Neural cell (in vitro differentiated cells): ENCODE data around the gene EHBP1. TPM values are rescaled to one million over a fixed set of nuclear protein-coding genes. Genes with fewer than 3 reads are reported as not detected.

Experiments
- H2AFZ ChIP-seq: fragments of 200-600, 300-800 bp; sonication (generic), shearing (Covaris generic); 2 replicates; pipeline ENCODE4 v1.6.0; 2014; ENCODE audit warnings: low read depth, mild to moderate bottlenecking, antibody characterized with exemption, low read length, moderate library complexity
- H3F3A ChIP-seq: fragments of 200-600 bp; shearing (Covaris generic); 2 replicates; pipeline ENCODE4 v1.6.1; 2016; ENCODE audit warnings: mild to moderate bottlenecking, moderate library complexity, mixed read lengths, antibody characterized with exemption, low read length; ENCODE audit not compliant: insufficient read depth, poor library complexity, severe bottlenecking
- H3K27ac ChIP-seq: fragments of 200-600, 300-800 bp; sonication (generic), shearing (Covaris generic); 2 replicates; pipeline ENCODE4 v1.5.1; 2014; ENCODE audit warnings: mild to moderate bottlenecking, low read length, moderate library complexity
- H3K27me3 ChIP-seq: fragments of 300-800, 200-600 bp; sonication (generic), shearing (Covaris generic); 2 replicates; pipeline ENCODE4 v1.6.0; 2014; ENCODE audit warnings: mild to moderate bottlenecking, low read depth, low read length, moderate library complexity; ENCODE audit not compliant: insufficient read depth
- H3K36me3 ChIP-seq: fragments of 300-800, 200-600 bp; sonication (generic), shearing (Covaris generic); 2 replicates; pipeline ENCODE4 v1.5.1; 2014; ENCODE audit warnings: mild to moderate bottlenecking, antibody characterized with exemption, low read length, moderate library complexity; ENCODE audit not compliant: insufficient read depth
- H3K4me2 ChIP-seq: fragments of 300-800, 200-600 bp; sonication (generic), shearing (Covaris generic); 2 replicates; pipeline ENCODE4 v1.6.0; 2014; ENCODE audit warnings: mild to moderate bottlenecking, low read length
- H3K4me3 ChIP-seq: fragments of 300-800, 200-600 bp; sonication (generic), shearing (Covaris generic); 2 replicates; pipeline ENCODE4 v1.5.1; 2014; ENCODE audit warnings: mild to moderate bottlenecking, low read length, moderate library complexity
- H3K79me2 ChIP-seq: fragments of 200-600 bp; shearing (Covaris generic); replicated peaks from 2 replicates; pipeline ENCODE4 v1.6.0; 2014; ENCODE audit warnings: mild to moderate bottlenecking, low read length, moderate library complexity; ENCODE audit not compliant: insufficient read depth
- H3K9ac ChIP-seq: fragments of 300-800, 200-600 bp; sonication (generic), shearing (Covaris generic); 2 replicates; pipeline ENCODE4 v1.6.1; 2016; ENCODE audit warnings: mild to moderate bottlenecking, low read length, mixed read lengths
- H3K9me2 ChIP-seq: fragments of 200-600 bp; shearing (Covaris generic); 2 replicates; pipeline ENCODE4 v1.6.1; 2016; ENCODE audit warnings: mild to moderate bottlenecking, low read length, mixed read lengths; ENCODE audit not compliant: insufficient read depth
- H3K9me3 ChIP-seq: fragments of 200-600, 300-800 bp; sonication (generic), shearing (Covaris generic); 2 replicates; pipeline ENCODE4 v1.6.1; 2016; ENCODE audit warnings: mild to moderate bottlenecking, mixed run types, low read length, moderate library complexity, mixed read lengths
- H4K20me1 ChIP-seq: fragments of 200-600 bp; shearing (Covaris generic); 2 replicates; pipeline ENCODE4 v1.6.1; 2016; ENCODE audit warnings: mild to moderate bottlenecking, mixed run types; ENCODE audit not compliant: insufficient read depth
- CTCF ChIP-seq: fragments of 450-650 bp; IDR thresholded peaks from 2 replicates; pipeline ENCODE4 v1.5.1; 2014; ENCODE audit warnings: antibody characterized with exemption, mild to moderate bottlenecking, moderate library complexity; ENCODE audit not compliant: poor library complexity, severe bottlenecking
- EP300 ChIP-seq: fragments of 450-650 bp; conservative IDR thresholded peaks from 2 replicates; pipeline ENCODE4 v1.6.1; 2014; ENCODE audit warnings: antibody characterized with exemption, mild to moderate bottlenecking, moderate library complexity; ENCODE audit not compliant: poor library complexity, severe bottlenecking
- EZH2 ChIP-seq: fragments of 200-600, 300-800 bp; shearing (Covaris generic), sonication (generic); IDR thresholded peaks from 2 replicates; pipeline ENCODE4 v1.6.1; 2014; ENCODE audit warnings: antibody characterized with exemption, low read length, borderline replicate concordance, mild to moderate bottlenecking; ENCODE audit not compliant: insufficient read depth, poor library complexity, severe bottlenecking
- MXI1 ChIP-seq: fragments of 450-650 bp; conservative IDR thresholded peaks from 2 replicates; pipeline ENCODE4 v1.6.1; 2014; ENCODE audit warnings: antibody characterized with exemption, mild to moderate bottlenecking; ENCODE audit not compliant: poor library complexity, severe bottlenecking
- POLR2AphosphoS5 ChIP-seq: IDR thresholded peaks from 2 replicates; pipeline ENCODE4 v1.6.1; 2012
- RAD21 ChIP-seq: fragments of 450-650 bp; conservative IDR thresholded peaks from 2 replicates; pipeline ENCODE4 v1.6.1; 2014; ENCODE audit warnings: antibody characterized with exemption, mild to moderate bottlenecking, moderate library complexity
- REST ChIP-seq: IDR thresholded peaks from 2 replicates; pipeline ENCODE4 v1.6.1; 2012; ENCODE audit warnings: borderline replicate concordance
- SMC3 ChIP-seq: fragments of 450-650 bp; conservative IDR thresholded peaks from 2 replicates; pipeline ENCODE4 v1.6.1; 2014; ENCODE audit warnings: antibody characterized with exemption, mild to moderate bottlenecking, moderate library complexity; ENCODE audit not compliant: poor library complexity
- TAF1 ChIP-seq: IDR thresholded peaks from 2 replicates; pipeline ENCODE4 v1.6.1; 2012; ENCODE audit warnings: low read depth
- polyA plus RNA-seq: library from polyadenylated mRNA; depleted of rRNA; stranded (reverse); fragments of >200 nt; gene quantifications from 2 replicates; pipeline ENCODE4 v1.2.3, GENCODE V29; 2014

The EHBP1 gene
- polyA plus RNA-seq, 1 donor from 2014 or later = 52.6 TPM

DNA sequence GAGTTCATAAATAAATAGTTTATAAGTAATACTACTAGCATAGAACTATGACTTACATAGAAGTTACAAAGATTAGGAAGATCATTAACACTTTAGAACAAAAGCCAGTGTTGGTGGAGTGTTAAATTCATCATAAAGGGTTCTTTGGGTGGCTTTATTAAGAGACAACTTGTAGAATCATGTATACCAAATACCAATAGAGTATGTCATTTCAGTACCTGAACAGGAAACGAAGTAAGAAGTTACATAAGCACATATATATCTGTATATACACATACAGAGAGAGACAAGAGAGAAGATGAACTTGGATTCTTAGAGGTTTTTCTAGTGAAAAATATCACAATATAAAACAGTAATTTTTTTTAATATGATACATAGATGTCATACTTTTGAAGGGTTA lies 262.7 kb downstream of the EHBP1 start:
- Histone ChIP-seq H3K36me3 (no peaks in the 10 kb centered on the region), H3F3A (peaks cover 2% of the 10 kb centered on the region), H2AFZ (no peak overlapping the region), H3K79me2 (no peaks in the 10 kb centered on the region), H3K4me3 (no peak overlapping the region), H3K27me3 (no peaks in the 10 kb centered on the region), H3K9me2 (no peaks in the 10 kb centered on the region), H3K27ac (no peak overlapping the region), H4K20me1 (no peaks in the 10 kb centered on the region), H3K9me3 (no peaks in the 10 kb centered on the region), H3K9ac (no peak overlapping the region), H3K4me2 (no peak overlapping the region)
- no peak for TF ChIP-seq REST
- TF ChIP-seq RAD21 = no peak
- TF ChIP-seq SMC3 = no peak
- no peak for TF ChIP-seq EZH2
- no peak for TF ChIP-seq MXI1
- no peak for TF ChIP-seq POLR2AphosphoS5

GRCh38 chr2:62968668-62969067 lies 263.2 kb downstream of the EHBP1 start:
- no peak overlapping the region for H3K4me3 ChIP-seq
- H3K9me3 ChIP-seq = no peaks in the 10 kb centered on the region
- no peak overlapping the region for H3K4me2 ChIP-seq
- H3K36me3 ChIP-seq = no peaks in the 10 kb centered on the region
- TF ChIP-seq MXI1 (no peak), REST (no peak), RAD21 (no peak), EZH2 (no peak), POLR2AphosphoS5 (no peak), SMC3 (no peak), CTCF (no peak), TAF1 (no peak), EP300 (no peak)
- H3K27ac ChIP-seq = no peak overlapping the region
- no peak overlapping the region for H2AFZ ChIP-seq
- H4K20me1 ChIP-seq = no peaks in the 10 kb centered on the region
- peaks cover 2% of the 10 kb centered on the region for H3F3A ChIP-seq
- H3K79me2 ChIP-seq = no peaks in the 10 kb centered on the region
- no peaks in the 10 kb centered on the region for H3K27me3 ChIP-seq
- no peaks in the 10 kb centered on the region for H3K9me2 ChIP-seq
- no peak overlapping the region for H3K9ac ChIP-seq
